22Rv1 (cell line): ENCODE data around the gene ARHGAP26.

ENCODE experiments used
- CTCF ChIP-seq: fragments of 450-650 bp; IDR thresholded peaks from 2 replicates; pipeline ENCODE4 v1.5.1; 2017; ENCODE audit warnings: mild to moderate bottlenecking
- ZFX ChIP-seq: fragments of 450-650 bp; IDR thresholded peaks from 2 replicates; pipeline ENCODE4 v1.6.1; 2017; ENCODE audit warnings: antibody characterized with exemption, borderline replicate concordance

- TF ChIP-seq CTCF: no peak
- TF ChIP-seq ZFX: no peak
Measured at GRCh38 chr5:143119291-143119769, 349.2 kb downstream of the ARHGAP26 start.
